Measurements from ENCODE around the gene DDI1. TPM values are rescaled to one million over a fixed set of nuclear protein-coding genes. Genes with fewer than 3 reads are reported as not detected.

DDI1 gene
- not detected in 2 replicates for total RNA-seq (2014; rRNA removed; shearing (Covaris generic))
- polyA plus RNA-seq (2015; cell fraction: cytosol; rRNA removed), result not detected in 2 replicates
- polyA plus RNA-seq (2015; cell fraction: nucleus; rRNA removed), result not detected in 2 replicates

DNA sequence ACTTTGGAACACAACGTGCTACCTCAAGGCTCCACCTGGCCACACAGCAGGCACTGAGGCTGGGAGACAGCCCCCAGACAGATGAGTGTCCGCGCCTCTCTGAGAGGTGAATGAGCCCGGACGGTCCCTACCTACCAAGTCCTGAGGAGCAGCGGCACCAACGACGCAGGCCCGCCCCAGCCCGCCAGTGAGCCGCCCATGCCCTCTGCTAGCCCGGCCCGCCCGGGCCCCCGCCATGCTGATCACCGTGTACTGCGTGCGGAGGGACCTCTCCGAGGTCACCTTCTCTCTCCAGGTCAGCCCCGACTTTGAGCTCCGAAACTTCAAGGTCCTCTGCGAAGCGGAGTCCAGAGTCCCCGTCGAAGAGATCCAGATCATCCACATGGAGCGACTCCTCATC lies at the start of gene DDI1:
TSS of gene DDI1 (plus strand) at position 53 of the 400 bp plus-strand sequence. CDS start at position 236, 183 bp downstream.
- DNase-seq (ENCODE audit: low read depth), result no peak

DNA sequence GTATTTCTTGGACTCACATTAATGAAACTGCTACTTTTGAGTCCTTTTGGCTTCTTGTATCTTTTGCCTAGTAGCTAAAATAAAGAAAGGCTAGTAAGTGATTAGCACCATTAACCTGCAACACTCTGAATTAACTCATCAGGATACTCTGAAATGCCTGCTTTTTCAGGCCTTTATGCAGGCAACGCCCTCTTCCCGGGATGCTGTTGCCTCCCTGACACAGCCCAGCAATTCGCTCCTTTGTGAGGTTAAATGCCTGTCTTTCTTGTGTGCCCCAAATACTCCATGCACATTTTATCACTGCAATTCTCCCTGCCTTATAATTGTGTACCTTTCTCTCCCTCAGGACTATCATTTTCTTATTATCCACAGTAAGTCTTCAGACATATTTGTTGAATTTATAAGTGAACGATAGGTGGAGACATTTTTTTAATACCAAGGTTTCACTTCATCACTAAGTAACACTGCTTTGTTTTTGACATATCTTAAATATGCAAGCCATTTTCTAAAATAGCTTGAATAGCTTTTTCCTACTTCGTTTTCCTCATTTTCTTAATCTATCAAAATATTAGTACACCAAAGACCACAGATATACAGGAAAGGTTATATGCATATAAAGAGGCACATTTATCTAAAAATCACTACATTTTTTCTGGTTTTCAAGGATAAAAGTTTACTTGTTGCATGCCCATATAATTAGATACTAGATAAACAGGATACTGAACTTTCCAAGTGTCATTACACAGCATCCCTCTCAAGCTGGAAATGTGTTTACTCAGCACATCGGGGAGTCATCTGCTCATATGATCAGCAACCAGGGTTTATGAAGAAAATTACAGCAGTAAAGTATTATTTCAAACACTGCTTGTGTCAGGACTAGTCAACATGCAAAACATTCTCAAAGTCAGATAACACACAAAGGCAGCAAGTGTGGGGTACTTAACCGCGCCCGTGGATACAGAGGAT lies 48.5 kb upstream of the DDI1 start:
- DNase-seq (ENCODE audit: low read depth), result no peak

DNA sequence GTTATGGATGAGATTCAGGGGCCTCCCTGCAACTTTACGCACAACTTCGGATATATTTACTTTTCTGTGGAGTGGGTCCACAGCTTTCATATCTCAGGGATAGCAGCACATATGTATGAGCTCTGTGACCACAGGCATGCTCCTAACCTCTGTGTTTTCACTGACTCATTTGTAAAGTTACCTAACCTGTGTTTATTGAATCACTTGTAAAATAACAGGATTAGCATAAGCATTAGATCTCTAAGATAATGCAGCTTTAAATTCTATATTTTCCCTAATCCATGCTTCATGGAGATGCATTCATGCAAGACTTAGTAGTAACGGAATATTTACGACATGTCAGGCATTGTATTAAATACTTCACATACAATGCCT lies 47.9 kb upstream of the DDI1 start:
- DNase-seq (ENCODE audit: low read depth), result no peak

DNA sequence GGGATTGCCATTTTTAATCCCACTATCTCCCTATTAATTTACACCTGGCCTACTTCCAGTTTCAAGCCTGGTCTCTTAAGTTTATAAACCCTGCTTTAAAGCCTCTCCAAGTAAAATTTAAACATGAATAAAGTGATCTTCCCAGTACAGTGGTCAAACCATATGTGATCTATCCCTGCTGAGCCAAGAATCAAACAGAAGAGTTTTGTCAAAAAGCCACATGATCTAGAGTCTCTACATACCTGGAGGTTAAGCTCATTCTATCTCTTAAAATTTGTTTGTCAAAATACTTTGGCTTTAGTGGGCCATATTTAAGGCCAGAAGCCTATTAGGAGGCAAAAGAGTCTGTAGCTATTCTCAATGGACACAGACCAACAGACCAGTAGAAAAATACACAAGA lies 42.9 kb upstream of the DDI1 start:
- DNase-seq (ENCODE audit: low read depth), result no peak

DNA sequence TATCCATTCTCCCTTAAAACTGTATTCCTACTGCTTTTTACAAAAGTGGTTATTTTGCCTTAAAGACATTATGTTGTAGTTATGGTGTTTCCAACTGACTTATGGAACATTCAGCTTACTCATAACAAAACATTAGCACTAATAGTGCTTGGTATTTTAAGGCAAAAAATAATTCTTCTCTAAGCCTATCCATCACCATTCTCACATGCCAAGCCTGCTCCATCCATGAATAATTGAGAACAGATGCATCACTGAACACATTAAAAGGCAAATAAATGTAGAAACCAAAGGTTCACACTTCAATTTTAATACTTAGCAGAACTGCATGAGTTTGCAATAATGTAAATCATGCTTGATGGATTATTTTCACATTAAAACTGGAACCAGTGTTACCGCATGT lies 42.3 kb upstream of the DDI1 start:
- no peak for DNase-seq (ENCODE audit: low read depth)

DNA sequence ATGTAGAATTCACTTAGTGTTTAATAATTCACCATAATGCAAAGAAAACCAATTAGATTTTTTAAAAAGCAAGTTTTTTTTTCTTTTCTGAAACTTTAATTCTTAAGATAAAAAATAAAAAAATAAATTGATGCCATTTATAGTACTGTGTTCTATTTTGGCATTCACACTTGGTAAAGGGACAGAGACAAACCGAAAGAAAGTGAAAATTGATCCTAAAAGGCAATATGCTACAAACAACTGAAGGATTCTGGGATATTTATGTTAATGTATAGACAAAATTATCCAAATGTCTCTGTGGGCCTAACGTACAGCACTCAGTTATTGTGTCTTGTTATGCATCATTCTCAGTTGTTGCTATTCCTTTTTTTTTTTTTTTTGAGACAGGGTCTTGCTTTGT lies 41.9 kb upstream of the DDI1 start:
- no peak for DNase-seq (ENCODE audit: low read depth)

DNA sequence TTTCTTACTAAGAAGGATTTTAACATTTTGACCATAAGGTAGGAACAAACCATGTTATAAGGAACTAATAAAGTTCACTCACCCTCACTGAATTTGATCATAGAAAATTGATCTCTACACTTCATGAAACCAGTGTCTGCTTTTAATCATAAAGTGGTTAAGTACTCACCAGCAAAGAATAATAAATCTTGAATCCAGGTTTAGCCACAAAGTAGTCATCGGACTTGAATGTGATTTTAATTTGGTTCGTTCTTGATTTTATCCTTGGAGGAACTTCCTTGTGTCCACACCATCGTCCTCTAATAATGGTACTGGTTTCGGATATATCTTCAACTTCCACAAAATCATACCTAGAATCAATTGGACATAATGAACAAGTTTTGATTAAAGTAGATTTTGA lies 40.5 kb upstream of the DDI1 start:
- DNase-seq (ENCODE audit: low read depth), result no peak

DNA sequence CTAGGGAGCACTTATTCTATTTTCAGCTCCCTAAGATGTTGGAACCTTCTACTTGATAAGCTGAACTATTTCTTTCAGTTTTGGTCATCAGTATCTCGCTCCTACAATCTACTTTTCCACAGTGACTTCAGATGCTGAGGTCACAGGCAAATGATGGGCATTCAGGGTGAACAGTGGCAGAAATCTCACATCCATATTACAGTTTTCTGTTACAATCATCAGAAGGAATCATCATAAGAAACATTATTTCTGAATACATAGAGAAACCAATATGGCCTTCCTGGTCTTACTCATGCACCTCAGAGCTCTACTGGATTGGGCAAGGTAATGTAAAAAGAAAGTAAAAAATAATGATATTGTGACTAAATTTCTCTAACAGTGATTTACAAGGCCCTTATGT lies 39.4 kb upstream of the DDI1 start:
- DNase-seq (ENCODE audit: low read depth), result no peak

DNA sequence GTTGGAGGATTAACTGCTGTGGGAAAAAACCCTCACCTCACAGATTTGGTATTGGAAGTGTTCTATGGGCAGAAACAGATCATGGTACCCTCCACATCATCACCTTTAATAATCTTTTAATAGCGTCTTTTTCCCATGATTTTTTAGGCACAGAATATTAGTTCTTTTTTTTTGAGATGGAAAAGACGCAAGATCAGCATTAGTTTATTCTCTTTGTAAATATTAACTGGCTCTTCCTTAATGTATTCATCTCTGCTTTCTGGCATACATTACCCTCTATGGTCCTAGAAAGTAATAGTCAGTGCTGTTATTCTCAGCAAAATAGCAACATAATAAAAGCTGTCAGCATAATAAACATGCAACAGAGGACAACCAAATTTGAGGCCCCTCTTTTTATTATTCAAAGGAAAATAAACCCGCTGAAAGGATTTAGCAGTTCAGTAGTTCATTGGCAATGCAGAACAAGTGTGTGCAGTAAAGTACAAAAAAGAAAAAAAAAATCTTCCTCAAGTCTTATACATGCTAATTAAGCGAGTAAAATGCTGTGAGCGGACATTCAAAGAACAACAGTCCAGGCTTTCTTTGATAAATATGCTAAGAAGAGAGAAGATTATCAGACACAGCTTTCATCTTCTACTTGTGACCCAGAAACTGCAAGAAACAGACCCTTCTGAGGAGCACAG lies 37.5 kb upstream of the DDI1 start:
- DNase-seq (ENCODE audit: low read depth), result no peak

DNA sequence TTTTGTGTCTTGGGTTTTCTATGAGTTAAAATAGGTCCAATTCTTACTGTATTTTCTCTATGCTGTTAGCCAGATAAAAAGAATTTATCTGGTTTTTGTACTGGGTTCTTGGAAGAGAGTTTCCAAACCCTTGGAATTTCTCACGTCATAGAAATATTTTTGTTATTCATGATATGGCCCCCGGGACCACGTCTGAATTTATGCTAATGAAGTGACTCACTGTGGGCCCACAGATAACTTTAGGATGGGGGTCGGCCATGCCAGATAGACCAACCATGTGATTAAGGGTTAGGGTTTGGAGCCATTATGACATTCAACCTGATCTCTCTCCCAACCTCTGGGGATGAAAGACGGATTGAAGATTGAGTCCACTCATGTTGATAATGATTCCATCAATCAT lies 35.6 kb upstream of the DDI1 start:
- no peak for DNase-seq (ENCODE audit: low read depth)

DNA sequence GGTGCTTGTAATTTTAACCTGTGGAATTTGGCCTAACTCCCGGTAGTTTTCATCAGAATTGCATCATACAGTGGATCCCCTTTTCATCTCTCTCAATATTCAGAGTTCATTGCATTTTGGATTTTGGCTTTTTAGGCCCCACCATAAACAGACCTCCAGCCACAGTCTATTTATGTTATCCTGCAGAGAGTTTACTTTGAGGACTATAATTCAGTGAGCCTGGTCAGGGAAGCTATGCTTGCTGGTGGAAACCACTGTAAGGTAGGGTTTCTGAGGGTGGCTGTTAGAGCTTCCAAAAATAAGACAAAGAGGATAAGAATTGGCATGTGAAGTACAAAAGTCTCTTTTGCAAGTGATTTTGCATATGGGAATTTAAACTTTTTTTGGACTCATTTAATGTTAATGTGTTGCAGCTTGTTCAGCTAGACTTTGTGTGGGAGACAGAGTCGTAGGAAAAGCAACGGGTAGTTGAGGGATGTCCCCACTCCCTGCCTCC lies 34.8 kb upstream of the DDI1 start:
- DNase-seq (ENCODE audit: low read depth), result no peak

DNA sequence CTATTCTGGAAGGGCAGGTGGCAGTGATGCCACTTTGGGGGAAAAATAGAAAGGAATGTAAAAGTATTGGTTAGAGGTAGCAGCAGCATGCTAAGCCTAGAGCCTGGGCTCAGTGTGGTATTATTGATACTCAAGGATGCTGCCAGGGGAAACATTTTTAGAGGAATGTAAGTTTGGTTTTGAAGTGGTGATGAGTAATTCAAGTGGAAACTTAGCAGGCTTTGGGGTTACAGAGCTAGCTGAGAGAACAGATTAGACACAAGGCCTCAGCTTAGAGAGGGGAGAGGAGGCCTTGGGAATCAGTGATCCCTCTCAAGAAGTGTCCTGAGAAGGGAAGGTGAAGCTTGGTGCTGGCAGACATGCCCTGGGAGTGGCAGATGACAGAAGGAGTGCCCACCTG lies 32.9 kb upstream of the DDI1 start:
- peak; percentile 28 for DNase-seq (ENCODE audit: low read depth)

DNA sequence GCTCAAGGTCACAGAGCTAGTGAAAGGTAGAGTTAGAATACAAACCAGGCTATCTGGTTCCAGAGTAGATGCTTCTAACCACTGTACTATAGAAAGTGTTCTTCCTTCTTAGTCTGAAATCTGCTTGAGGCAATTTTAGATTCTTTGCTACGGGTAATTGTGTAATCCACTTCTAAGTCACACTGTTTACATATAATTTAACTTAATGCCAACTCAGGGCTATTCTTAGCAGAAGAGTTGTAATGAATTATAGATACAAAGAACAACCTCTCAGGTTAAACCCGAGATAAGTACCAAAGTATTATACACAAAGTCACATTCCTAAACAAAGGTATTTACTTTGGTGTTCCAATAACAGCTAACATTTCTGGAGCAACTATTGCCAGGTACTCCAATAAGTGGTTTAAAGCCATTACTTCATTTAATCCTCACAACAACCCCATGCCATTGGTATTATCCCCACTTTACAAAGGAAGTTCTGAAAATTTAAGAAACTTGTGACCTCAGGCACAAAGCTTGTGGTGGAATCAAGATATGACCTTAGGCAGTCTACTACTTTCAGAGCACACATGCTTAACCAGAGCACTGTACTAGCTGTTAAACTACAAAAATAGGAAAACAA lies 31.1 kb upstream of the DDI1 start:
- no peak for DNase-seq (ENCODE audit: low read depth)

DNA sequence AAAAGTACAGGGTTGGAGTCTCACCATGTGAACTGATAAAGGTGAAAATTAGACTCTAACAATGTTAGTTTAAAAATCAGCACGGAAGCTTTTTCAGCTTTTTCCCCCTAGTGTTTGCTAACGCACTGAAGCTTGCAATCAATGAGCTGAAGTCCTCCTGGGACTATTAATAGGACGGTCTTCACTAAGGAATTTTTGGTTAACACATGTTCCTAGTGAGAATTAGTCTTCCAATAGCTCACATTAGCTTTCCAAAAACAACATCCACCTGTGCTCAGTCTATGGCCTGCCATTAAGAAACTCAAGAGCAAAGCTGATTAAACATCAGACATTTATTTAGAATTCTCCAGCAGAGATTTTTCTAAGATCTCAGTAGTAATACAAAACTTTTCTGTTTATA lies 26.7 kb upstream of the DDI1 start:
- DNase-seq (ENCODE audit: low read depth), result no peak

DNA sequence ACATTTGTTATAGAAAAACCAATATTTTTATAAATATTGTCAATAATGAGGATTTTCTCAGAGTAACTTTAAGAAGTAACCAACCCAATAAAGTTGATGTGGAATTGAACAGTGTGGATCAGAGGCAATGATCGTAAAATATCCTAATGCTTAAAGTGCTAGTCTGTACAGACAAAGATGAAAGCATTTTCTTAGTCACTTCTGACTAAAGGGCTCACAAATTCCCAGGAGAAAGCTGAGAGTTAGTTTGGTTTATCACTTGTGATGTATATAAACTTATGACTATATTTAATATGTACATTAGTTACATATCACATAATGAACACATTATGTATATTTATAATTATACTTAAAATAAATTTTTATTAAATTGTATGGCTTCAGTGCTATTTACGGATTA lies 25.4 kb upstream of the DDI1 start:
- DNase-seq (ENCODE audit: low read depth), result no peak

DNA sequence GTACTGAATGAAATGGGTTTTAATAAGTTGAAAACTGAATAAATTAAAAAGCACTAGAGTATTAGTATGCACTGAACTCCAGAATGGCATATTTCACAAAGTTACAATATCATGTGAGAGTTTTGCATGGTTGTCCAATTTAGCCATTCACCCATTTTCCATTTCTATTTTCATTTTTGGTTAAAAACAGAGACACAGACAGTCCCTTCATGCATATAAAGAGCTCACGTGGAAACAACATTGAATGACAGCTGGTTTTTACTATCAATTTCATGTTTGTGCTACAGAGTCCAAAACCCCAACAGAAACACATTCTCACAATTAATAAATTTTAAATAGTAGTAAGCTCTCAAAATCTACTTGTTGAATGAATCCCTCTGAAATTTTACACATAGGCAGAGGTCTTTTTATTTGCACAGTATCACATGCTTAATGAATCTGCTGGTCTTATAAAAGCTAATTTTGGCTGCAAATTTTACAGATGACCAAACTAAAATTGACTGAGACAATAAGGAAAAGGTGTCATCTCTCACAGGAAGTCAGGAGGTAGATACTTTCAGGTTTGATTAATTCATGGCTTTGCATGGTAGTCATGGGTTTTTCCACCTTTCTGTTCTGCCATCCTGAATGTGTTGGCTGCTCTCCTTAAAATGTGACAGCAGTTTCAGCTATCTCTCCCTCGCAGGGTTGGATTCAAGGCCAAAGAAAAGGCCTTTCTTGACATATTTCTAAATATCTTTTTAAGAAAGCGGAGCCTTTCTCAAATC lies 20.6 kb upstream of the DDI1 start:
- DNase-seq (ENCODE audit: low read depth), result no peak

DNA sequence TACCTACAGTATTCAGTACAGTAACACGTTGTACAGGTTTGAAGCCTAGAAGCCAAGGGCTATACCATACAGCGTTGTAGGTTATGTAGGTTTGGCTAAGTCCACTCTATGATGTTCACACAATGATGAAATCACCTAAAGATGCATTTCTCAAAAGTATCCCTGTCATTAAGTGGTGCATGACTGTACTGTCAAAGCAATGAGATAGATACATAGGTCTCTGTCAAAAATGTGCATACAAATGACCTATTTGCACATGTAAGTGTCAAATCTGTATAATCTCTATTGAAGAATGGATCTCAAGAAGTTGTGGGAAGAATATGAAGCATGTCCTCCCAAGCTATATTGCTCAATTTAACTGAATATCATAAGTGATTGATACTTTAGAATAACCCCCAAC lies 11.9 kb upstream of the DDI1 start:
- no peak for DNase-seq (ENCODE audit: low read depth)

DNA sequence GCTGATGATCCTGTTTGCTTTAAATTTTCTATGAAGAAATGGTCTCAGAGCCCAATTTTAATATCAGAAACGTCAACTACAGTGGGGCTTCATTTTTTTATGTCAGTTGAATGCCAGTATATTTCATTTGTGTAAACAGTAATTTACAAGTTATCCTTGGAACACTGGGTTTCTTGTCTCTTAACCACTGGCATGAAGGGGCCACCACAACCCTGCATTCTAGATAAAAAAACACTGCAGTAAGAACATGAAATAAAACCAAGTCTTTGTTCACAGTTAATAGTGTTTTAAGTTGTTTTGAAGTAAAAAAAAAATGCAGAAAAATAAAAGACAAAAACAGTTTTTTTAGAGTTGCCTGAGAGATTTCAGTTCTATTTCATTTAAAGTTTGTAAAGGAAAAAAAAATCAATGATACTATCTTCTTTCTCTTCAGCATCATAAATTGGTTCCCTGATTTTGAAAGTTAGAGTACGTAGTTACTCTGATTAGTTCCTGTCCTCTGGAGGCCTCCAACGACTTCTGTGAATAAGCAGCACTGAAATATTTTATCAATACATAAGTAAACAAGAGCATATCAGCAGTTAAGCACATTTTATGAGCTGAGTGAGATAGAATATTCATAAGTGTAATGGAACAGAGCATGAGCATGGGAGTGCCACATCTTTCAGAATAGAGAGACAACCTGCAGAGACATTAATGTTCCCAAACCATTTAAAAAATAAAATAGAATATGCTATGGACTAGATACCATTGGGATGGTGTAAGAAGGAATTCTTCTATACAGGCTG lies 7.8 kb upstream of the DDI1 start:
- DNase-seq (ENCODE audit: low read depth), result no peak

DNA sequence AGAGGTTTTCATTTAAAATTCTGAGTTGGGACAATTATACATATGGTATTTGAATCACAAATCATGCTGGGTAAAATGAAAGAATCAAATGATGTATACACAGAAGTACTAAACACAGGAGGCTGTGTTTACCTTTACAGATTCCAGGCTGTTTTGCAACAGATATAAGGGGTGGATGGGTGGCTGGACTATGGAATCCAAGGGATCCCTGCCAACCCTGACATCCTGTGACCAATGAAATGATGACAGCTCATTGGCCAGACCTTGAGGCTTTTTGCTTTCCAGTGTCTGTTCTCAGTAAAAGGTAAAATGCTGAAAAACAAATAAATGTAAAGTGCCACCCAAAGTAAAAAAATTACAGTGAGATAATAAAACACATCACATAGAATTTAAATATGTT lies 3.3 kb upstream of the DDI1 start:
- peak; percentile 56 for DNase-seq (ENCODE audit: low read depth)

DNA sequence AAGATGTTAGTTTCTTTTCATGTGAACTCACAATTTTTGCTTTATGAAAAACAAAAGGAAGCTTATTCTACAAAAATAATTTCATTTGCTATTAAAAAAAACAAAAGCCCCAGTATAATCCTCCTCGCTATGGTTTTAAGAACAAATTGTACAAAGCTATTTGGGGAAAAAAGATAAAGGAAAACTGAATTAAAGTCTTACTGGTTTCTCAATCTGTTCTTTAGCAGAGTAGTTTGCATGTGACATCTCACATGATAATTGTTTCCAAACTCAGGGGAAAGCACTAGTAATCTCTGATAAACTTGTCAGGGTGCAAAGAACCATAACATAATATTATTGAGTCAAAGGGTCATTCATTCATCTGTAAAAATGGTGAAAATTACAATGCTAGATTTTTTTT lies 2.9 kb upstream of the DDI1 start:
- no peak for DNase-seq (ENCODE audit: low read depth)

Data from HT1080 (cell line).